HepG2 (cell line): Measurements from ENCODE around the gene NDE1.

Experiments used
- CC2D1A ChIP-seq: sonication (generic); formaldehyde crosslinking; IDR thresholded peaks from 2 replicates; pipeline ENCODE4 v1.8.1; 2023; ENCODE audit warnings: mild to moderate bottlenecking, missing genetic modification reagents
- EZH2 ChIP-seq: conservative IDR thresholded peaks from 2 replicates; pipeline ENCODE4 v1.6.1; 2012; ENCODE audit warnings: mild to moderate bottlenecking, low read depth, low read length, moderate library complexity
- MTF1 ChIP-seq: sonication (generic); formaldehyde crosslinking; IDR thresholded peaks from 2 replicates; pipeline ENCODE4 v1.5.0; 2020; ENCODE audit warnings: missing genetic modification reagents
- TAF1 ChIP-seq: sonication (generic); formaldehyde crosslinking; IDR thresholded peaks from 2 replicates; pipeline ENCODE4 v1.4.0; 2020; ENCODE audit warnings: missing genetic modification reagents
- ZBTB1 ChIP-seq: sonication (generic); formaldehyde crosslinking; IDR thresholded peaks from 2 replicates; pipeline ENCODE4 v1.4.0; 2020; ENCODE audit warnings: missing genetic modification reagents, borderline replicate concordance
- ZFP37 ChIP-seq: sonication (generic); formaldehyde crosslinking; IDR thresholded peaks from 2 replicates; pipeline ENCODE4 v1.4.0; 2020; ENCODE audit warnings: missing genetic modification reagents, borderline replicate concordance
- ZNF143 ChIP-seq: sonication (generic); formaldehyde crosslinking; IDR thresholded peaks from 2 replicates; pipeline ENCODE4 v1.4.0; 2020; ENCODE audit warnings: missing genetic modification reagents
- ZNF776 ChIP-seq: sonication (generic); formaldehyde crosslinking; IDR thresholded peaks from 2 replicates; pipeline ENCODE4 v1.4.0; 2020; ENCODE audit warnings: mild to moderate bottlenecking, missing genetic modification reagents
- ZZZ3 ChIP-seq: sonication (generic); formaldehyde crosslinking; IDR thresholded peaks from 2 replicates; pipeline ENCODE4 v1.4.0; 2020; ENCODE audit warnings: missing genetic modification reagents, mild to moderate bottlenecking, borderline replicate concordance
- TF ChIP-seq, protein P1 (sequence below): sonication (generic); formaldehyde crosslinking; IDR thresholded peaks from 2 replicates; pipeline ENCODE4 v1.4.0; 2020; ENCODE audit warnings: missing genetic modification reagents, borderline replicate concordance
- TF ChIP-seq, protein P2 (sequence below): sonication (generic); formaldehyde crosslinking; IDR thresholded peaks from 2 replicates; pipeline ENCODE4 v1.8.1; 2022; ENCODE audit warnings: low read depth, mild to moderate bottlenecking, missing genetic modification reagents
- TF ChIP-seq, protein P3 (sequence below): sonication (generic); formaldehyde crosslinking; IDR thresholded peaks from 2 replicates; pipeline ENCODE4 v1.5.0; 2020; ENCODE audit warnings: mild to moderate bottlenecking, missing genetic modification reagents, moderate library complexity
- TF ChIP-seq, protein P4 (sequence below): sonication (generic); formaldehyde crosslinking; IDR thresholded peaks from 2 replicates; pipeline ENCODE4 v1.9.0; 2021; ENCODE audit warnings: missing genetic modification reagents, borderline replicate concordance
- TF ChIP-seq, protein P5 (sequence below): sonication (generic); formaldehyde crosslinking; IDR thresholded peaks from 2 replicates; pipeline ENCODE4 v1.8.1; 2023; ENCODE audit warnings: missing genetic modification reagents, inconsistent platforms, borderline replicate concordance

DNA sequence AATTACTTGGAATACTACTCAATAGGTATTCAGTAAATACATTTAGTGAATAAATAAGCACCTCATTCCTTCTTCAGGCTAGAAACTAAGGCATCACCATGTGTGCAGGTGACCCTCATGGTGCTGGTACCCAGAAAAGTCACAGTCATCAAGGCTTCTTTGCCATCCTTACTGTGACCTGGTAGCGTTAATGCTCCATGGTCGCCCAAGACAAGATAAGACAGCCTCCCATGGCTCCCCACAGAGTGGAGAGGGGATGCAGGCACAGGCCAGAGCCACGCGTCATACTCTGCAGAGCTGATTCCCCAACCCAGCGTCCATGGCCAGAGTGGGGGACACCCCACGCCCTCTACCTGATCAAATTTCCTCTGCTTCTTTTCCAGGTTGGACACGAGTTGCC lies 73.8 kb downstream of the NDE1 start:
- TF ChIP-seq EZH2 (no peak), ZNF143 (CRISPR knock-in tag) (no peak), ZZZ3 (no peak), ZNF776 (no peak), ZBTB1 (no peak), ZFP37 (CRISPR knock-in tag) (no peak), CC2D1A (CRISPR knock-in tag) (no peak), TAF1 (CRISPR knock-in tag) (no peak), MTF1 (CRISPR knock-in tag) (no peak)
- TF ChIP-seq, protein P1, sequence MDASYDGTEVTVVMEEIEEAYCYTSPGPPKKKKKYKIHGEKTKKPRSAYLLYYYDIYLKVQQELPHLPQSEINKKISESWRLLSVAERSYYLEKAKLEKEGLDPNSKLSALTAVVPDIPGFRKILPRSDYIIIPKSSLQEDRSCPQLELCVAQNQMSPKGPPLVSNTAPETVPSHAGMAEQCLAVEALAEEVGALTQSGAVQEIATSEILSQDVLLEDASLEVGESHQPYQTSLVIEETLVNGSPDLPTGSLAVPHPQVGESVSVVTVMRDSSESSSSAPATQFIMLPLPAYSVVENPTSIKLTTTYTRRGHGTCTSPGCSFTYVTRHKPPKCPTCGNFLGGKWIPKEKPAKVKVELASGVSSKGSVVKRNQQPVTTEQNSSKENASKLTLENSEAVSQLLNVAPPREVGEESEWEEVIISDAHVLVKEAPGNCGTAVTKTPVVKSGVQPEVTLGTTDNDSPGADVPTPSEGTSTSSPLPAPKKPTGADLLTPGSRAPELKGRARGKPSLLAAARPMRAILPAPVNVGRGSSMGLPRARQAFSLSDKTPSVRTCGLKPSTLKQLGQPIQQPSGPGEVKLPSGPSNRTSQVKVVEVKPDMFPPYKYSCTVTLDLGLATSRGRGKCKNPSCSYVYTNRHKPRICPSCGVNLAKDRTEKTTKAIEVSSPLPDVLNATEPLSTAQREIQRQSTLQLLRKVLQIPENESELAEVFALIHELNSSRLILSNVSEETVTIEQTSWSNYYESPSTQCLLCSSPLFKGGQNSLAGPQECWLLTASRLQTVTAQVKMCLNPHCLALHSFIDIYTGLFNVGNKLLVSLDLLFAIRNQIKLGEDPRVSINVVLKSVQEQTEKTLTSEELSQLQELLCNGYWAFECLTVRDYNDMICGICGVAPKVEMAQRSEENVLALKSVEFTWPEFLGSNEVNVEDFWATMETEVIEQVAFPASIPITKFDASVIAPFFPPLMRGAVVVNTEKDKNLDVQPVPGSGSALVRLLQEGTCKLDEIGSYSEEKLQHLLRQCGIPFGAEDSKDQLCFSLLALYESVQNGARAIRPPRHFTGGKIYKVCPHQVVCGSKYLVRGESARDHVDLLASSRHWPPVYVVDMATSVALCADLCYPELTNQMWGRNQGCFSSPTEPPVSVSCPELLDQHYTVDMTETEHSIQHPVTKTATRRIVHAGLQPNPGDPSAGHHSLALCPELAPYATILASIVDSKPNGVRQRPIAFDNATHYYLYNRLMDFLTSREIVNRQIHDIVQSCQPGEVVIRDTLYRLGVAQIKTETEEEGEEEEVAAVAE (CRISPR knock-in tag): no peak
- TF ChIP-seq, protein P2, sequence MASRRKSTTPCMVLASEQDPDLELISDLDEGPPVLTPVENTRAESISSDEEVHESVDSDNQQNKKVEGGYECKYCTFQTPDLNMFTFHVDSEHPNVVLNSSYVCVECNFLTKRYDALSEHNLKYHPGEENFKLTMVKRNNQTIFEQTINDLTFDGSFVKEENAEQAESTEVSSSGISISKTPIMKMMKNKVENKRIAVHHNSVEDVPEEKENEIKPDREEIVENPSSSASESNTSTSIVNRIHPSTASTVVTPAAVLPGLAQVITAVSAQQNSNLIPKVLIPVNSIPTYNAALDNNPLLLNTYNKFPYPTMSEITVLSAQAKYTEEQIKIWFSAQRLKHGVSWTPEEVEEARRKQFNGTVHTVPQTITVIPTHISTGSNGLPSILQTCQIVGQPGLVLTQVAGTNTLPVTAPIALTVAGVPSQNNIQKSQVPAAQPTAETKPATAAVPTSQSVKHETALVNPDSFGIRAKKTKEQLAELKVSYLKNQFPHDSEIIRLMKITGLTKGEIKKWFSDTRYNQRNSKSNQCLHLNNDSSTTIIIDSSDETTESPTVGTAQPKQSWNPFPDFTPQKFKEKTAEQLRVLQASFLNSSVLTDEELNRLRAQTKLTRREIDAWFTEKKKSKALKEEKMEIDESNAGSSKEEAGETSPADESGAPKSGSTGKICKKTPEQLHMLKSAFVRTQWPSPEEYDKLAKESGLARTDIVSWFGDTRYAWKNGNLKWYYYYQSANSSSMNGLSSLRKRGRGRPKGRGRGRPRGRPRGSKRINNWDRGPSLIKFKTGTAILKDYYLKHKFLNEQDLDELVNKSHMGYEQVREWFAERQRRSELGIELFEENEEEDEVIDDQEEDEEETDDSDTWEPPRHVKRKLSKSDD: no peak
- TF ChIP-seq, protein P3, sequence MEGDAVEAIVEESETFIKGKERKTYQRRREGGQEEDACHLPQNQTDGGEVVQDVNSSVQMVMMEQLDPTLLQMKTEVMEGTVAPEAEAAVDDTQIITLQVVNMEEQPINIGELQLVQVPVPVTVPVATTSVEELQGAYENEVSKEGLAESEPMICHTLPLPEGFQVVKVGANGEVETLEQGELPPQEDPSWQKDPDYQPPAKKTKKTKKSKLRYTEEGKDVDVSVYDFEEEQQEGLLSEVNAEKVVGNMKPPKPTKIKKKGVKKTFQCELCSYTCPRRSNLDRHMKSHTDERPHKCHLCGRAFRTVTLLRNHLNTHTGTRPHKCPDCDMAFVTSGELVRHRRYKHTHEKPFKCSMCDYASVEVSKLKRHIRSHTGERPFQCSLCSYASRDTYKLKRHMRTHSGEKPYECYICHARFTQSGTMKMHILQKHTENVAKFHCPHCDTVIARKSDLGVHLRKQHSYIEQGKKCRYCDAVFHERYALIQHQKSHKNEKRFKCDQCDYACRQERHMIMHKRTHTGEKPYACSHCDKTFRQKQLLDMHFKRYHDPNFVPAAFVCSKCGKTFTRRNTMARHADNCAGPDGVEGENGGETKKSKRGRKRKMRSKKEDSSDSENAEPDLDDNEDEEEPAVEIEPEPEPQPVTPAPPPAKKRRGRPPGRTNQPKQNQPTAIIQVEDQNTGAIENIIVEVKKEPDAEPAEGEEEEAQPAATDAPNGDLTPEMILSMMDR (CRISPR knock-in tag): no peak
- TF ChIP-seq, protein P4, sequence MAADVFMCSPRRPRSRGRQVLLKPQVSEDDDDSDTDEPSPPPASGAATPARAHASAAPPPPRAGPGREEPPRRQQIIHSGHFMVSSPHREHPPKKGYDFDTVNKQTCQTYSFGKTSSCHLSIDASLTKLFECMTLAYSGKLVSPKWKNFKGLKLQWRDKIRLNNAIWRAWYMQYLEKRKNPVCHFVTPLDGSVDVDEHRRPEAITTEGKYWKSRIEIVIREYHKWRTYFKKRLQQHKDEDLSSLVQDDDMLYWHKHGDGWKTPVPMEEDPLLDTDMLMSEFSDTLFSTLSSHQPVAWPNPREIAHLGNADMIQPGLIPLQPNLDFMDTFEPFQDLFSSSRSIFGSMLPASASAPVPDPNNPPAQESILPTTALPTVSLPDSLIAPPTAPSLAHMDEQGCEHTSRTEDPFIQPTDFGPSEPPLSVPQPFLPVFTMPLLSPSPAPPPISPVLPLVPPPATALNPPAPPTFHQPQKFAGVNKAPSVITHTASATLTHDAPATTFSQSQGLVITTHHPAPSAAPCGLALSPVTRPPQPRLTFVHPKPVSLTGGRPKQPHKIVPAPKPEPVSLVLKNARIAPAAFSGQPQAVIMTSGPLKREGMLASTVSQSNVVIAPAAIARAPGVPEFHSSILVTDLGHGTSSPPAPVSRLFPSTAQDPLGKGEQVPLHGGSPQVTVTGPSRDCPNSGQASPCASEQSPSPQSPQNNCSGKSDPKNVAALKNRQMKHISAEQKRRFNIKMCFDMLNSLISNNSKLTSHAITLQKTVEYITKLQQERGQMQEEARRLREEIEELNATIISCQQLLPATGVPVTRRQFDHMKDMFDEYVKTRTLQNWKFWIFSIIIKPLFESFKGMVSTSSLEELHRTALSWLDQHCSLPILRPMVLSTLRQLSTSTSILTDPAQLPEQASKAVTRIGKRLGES: no peak
- TF ChIP-seq, protein P5, sequence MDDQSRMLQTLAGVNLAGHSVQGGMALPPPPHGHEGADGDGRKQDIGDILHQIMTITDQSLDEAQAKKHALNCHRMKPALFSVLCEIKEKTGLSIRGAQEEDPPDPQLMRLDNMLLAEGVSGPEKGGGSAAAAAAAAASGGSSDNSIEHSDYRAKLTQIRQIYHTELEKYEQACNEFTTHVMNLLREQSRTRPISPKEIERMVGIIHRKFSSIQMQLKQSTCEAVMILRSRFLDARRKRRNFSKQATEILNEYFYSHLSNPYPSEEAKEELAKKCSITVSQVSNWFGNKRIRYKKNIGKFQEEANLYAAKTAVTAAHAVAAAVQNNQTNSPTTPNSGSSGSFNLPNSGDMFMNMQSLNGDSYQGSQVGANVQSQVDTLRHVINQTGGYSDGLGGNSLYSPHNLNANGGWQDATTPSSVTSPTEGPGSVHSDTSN (CRISPR knock-in tag): no peak
